ENCODE results near the gene PDE6D.
A peak's percentile ranks its signal among the peaks of the same experiment; 100 is the strongest.

Gene PDE6D

GRCh38 chr2:231706731-231707624 lies 74.1 kb downstream of the PDE6D start:
- H3K4me3 ChIP-seq (ENCODE audit: low read depth, low read length) = peak overlapping the region; percentile 69
- TF ChIP-seq CTCF (IDR thresholded peaks at IDR 0.05; ENCODE audit: low read depth, low read length) = peak; percentile 76

- TF ChIP-seq CTCF (IDR thresholded peaks at IDR 0.05; ENCODE audit: low read depth, low read length) = no peak
- H3K4me3 ChIP-seq (ENCODE audit: low read depth, low read length) = no peak overlapping the region
Measured at GRCh38 chr2:231704017-231704416, 77.1 kb downstream of the PDE6D start.

GRCh38 chr2:231701456-231702373 lies 79.4 kb downstream of the PDE6D start:
- H3K4me3 ChIP-seq (ENCODE audit: low read depth, low read length) = no peak overlapping the region
- no peak for TF ChIP-seq CTCF (IDR thresholded peaks at IDR 0.05; ENCODE audit: low read depth, low read length)

- TF ChIP-seq CTCF (IDR thresholded peaks at IDR 0.05; ENCODE audit: low read depth, low read length) = no peak
- H3K4me3 ChIP-seq (ENCODE audit: low read depth, low read length) = no peak overlapping the region
Measured at GRCh38 chr2:231699006-231699405, 82.1 kb downstream of the PDE6D start.

GRCh38 chr2:231696004-231696367 lies 85.1 kb downstream of the PDE6D start:
- H3K4me3 ChIP-seq (ENCODE audit: low read depth, low read length) = no peak overlapping the region
- no peak for TF ChIP-seq CTCF (IDR thresholded peaks at IDR 0.05; ENCODE audit: low read depth, low read length)

GRCh38 chr2:231693956-231694355 lies 87.1 kb downstream of the PDE6D start:
- TF ChIP-seq CTCF (IDR thresholded peaks at IDR 0.05; ENCODE audit: low read depth, low read length) = no peak
- no peak overlapping the region for H3K4me3 ChIP-seq (ENCODE audit: low read depth, low read length)

- TF ChIP-seq CTCF (IDR thresholded peaks at IDR 0.05; ENCODE audit: low read depth, low read length) = no peak
- no peak overlapping the region for H3K4me3 ChIP-seq (ENCODE audit: low read depth, low read length)
Measured at GRCh38 chr2:231692847-231693246, 88.2 kb downstream of the PDE6D start.

All from WI38 (cell line).